Hepatocyte (in vitro differentiated cells): ENCODE results near the gene MAN1C1.

Source experiments
- CTCF ChIP-seq: fragments of 200-600 bp; sonication (generic); IDR thresholded peaks from 2 replicates; pipeline ENCODE4 v1.5.1; 2016; ENCODE audit warnings: antibody characterized with exemption, mild to moderate bottlenecking; ENCODE audit not compliant: poor library complexity
- EZH2 ChIP-seq: fragments of 200-600 bp; sonication (generic); IDR thresholded peaks from 2 replicates; pipeline ENCODE4 v1.6.1; 2016; ENCODE audit warnings: antibody characterized with exemption, mild to moderate bottlenecking, borderline replicate concordance

- TF ChIP-seq CTCF: no peak
- TF ChIP-seq EZH2: no peak
Observed at GRCh38 chr1:25781130-25781433, 164.5 kb downstream of the MAN1C1 start.
